GM19397 (cell line): ENCODE data around the gene ACSM6.

ENCODE experiments used
- ATAC-seq: cut with Tn5 transposase; IDR thresholded peaks from one replicate; pipeline ENCODE4 v1.9.1; 2021; ENCODE audit warnings: mild to moderate bottlenecking, moderate library complexity; ENCODE audit not compliant: unreplicated experiment

ACSM6 gene

GRCh38 chr10:95244152-95244551 is 50.1 kb downstream of the ACSM6 start:
- no peak for ATAC-seq

DNA sequence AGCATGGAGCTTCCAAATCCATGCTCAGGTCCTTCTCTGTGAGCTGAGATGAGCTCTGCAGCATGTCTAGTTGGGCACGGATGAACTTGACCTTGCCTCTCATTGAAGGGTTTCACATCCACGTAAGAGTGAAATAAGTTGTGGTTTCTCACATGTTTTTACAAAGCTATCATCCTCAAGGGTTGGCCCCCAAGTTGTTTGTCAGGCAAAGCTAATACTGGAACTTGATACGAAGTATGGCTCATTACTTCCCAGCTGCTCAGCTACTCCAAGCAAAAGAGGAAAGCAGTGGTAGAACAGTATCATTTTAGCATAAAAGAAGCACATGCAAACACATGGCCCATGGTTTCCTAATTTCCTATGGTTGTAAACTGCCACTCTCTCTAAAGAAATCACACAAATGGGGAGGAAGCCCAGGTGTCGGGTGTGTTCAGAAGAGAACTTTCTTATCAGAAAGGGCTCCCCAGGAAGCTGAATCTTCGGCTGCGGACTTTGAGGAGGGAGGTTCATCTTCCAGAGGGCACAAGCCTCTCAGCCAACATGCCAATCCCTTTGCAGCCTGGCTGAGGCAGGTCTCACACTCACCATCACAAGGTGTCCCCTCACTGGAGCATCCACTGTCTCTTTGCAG is 51.5 kb downstream of the ACSM6 start:
- ATAC-seq, result peak; percentile 78

DNA sequence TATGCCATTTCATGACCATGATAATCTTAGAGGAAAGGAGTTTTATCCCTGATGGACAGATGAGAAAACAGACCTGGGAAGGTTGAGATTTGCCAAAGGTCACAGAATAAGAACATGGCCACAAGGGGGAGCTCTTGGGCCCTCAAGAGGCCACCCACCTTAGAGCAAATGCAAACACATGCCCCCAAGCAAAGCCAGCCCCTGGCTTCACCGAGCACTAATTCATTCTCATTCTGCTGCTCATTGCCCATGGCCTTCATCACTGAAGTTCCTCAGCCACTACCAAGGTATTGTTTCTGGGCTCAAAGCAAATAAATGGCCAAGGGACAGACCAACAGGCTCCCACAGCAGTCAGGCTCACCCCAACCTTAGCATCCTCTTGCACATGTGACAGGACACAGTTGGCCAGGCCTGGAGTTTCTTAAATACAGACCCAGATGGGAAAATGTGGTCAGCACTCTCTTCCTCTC is 52.6 kb downstream of the ACSM6 start:
- no peak for ATAC-seq

DNA sequence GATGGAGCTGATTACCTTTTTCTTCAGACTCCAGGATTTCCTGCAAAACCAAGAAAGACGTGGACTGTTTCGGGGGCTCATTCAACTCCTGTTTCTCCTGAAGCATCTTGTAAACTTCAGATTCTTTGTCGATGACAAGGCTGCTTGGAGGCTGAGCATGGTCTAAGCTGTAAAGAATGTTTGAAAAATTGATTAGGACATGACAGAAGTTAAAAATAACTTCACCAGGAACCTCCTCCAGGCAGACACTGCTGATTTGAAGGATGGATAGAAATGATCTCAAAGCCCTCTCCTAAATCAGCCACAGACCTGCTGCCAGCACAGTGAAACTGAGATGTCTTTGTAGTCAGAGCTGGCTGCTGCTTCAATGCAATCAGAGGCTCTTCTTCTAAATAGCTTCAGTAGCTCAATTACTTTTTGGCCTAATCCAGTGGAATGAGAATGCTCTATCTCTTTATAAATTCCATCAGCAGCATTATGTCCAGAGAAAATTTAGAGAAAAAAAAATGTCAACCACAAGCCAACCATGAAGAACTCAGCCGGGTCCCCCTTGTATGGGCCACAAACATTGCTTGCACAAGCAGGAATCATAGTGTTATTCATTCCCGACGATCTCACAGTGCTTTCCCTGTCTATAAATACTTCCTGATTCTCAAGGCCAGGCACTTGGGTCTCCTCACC is 53.3 kb downstream of the ACSM6 start:
- ATAC-seq, result no peak

GRCh38 chr10:95247881-95248583 is 54.0 kb downstream of the ACSM6 start:
- ATAC-seq, result no peak

- ATAC-seq, result no peak
These were observed 55.0 kb downstream of the ACSM6 start for GRCh38 chr10:95248989-95249388.

DNA sequence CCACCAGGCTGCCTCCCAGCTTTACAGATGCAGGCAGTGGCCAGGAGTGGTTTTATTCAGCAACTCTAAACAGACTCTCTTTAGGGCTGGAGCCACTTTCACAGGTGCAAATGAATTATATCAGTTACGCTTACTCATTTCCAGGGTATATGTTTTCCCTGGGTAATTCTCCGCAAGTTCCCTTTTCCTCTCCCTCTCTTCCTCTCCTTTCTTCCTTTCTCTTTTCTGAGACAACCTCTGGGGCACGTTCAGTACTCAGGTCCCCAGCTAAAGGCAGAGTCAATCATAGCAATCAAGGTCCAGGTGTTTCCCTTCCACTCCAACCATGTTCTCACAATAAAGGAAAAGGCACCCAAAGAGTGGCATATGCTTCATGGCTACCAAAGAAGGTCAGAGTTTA is 55.4 kb downstream of the ACSM6 start:
- no peak for ATAC-seq

DNA sequence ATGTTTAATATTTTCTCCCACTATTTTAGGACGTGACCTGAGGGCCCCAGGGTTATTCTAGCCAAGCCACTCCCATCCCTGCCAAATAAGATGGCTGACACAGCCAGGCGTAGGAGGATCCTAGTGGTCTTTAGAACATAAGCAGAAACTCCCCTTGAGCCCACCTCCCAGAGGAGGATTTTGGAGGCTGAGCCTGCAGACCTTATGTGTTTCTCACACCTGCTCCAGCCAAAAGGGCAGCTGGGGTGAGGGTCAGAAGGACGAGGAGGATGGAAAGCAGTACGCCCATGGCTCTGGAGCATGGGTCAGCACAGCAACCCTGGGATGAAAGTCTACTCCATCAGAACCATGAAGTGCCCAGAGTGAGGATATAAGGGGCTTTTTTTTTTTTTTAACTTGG is 56.8 kb downstream of the ACSM6 start:
- no peak for ATAC-seq

DNA sequence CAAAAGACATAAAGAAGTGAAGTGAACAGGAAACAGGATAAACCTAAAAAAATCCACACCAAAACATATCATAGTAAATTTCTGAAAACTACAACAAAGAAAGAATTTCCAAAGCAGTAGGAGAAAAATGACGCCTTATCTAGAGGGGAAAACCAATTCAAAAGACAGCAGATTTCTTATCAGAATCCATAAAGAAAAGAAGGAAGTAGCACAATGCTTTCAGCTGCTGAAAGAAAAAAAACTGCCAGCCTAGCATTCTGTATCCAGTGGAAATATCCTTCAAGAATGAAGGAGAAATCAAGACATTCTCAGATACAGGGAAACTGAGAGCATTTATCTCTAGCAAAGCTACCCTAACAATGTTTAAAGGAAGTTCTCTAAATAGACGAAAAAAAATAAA is 59.0 kb downstream of the ACSM6 start:
- no peak for ATAC-seq

GRCh38 chr10:95253686-95254085 is 59.6 kb downstream of the ACSM6 start:
- ATAC-seq, result no peak

- no peak for ATAC-seq
These were observed 60.6 kb downstream of the ACSM6 start for GRCh38 chr10:95254629-95255028.

- ATAC-seq, result no peak
These were observed 62.2 kb downstream of the ACSM6 start for GRCh38 chr10:95256268-95256667.

DNA sequence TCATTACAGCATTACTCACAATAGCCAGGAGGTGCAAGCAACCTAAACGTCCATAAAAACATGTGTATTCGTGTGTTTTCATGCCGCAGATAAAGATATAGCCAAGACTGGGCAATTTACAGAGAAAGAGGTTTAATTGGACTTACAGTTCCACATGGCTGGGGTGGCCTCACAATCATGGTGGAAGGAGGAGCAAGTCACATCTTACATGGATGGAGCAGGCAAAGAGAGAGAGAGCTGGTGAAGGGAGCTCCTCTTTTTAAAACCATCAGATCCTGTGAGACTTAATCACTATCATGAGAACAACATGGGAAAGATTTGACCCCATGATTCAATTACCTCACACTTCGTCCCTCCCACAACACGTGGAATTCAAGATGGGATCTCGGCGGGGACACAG is 63.8 kb downstream of the ACSM6 start:
- no peak for ATAC-seq

DNA sequence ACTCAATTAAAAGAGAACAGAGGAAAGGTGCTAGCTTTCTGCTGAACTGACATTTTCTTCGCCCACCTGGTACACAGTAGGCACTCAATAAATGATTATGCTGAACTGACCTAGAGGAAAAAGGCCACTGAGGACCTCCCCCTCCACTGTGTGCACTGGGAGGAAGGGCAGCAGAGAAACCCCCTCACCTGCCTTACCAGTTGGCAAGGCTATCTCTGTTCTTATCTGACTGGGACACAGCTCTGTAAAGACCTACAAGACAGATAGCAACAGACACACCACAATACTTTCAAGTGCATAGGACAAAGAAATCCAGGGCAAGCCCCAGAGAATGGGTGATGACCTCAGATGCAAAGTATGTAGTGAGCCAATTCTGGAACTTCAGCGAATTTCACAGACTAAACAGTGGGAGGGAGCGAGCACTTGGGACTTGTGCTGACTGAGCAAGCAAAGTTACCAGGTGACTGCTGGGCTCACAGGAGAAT is 66.4 kb downstream of the ACSM6 start:
- ATAC-seq, result no peak

- no peak for ATAC-seq
These were observed 67.0 kb downstream of the ACSM6 start for GRCh38 chr10:95260909-95261552.

DNA sequence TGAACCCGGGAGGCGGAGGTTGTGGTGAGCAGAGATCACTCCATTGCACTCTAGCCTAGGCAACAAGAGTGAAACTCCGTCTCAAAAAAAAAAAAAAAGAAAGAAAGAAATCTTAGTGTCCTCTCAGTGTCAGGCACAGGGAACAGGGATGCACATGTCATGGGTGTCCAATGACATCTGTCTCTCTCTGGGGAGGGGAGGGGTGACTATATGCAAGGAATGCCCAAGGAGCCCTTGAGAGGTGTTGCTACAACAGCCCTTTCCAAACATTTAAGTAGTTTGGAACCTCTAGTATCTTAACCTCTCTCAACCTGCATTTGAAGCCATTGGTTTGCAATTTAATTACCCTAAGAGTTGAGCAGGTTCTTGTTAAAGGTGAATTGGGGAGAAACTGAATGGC is 67.9 kb downstream of the ACSM6 start:
- ATAC-seq, result no peak

- no peak for ATAC-seq
These were observed 68.9 kb downstream of the ACSM6 start for GRCh38 chr10:95262763-95263518.

GRCh38 chr10:95263864-95264226 is 69.8 kb downstream of the ACSM6 start:
- ATAC-seq, result no peak

DNA sequence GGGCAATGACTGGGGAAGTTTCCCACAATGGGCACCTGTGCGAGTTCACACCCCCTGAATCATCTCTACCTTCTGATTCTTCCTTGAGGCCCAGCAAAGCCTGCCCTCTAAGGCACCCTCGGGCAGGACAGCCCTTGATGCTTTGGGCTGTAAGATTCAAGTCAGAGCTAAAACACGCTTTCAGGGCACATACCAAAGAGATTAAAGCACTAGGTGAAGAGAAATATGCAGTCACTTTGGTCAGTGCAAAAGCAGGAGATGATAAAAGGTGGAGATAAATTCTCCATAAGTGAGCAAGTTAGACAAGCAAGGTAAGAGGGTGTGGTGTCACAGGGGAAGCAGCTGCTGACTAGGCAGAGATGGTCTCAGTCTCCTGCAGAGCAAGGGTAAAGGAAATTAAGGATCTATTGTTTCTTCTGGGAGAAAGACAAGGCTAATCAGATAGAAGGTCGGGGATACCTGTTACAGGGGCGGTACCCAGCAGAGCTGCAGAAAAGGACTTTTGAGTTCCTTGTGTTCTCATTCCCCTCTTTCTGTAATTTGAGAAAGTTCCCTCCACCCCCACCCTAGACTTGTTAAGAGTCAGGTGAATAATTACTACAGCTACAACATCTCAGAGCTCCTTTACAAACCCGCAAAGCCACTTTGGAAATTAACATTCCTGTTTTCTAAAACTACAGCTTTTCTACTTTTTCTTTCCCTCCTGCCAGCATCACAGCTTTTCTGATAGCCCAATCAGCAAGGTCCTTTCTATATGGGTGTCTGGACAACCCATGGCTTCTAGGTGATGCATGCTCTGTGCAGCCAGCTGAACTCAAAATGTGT is 70.4 kb downstream of the ACSM6 start:
- ATAC-seq, result no peak

GRCh38 chr10:95265572-95265971 is 71.5 kb downstream of the ACSM6 start:
- no peak for ATAC-seq
